IMR-90 (cell line): ENCODE measurements around the gene SLC15A3. TPM values are rescaled to one million over a fixed set of nuclear protein-coding genes. Genes with fewer than 3 reads are reported as not detected.

Source experiments
- ATAC-seq: fragments of 200-7000 bp; cut with Tn5 transposase; 2 replicates; pipeline ENCODE4 v1.9.1; 2020; ENCODE audit warnings: low read depth, mild to moderate bottlenecking, moderate library complexity
- BruUV-seq: library from RNA; stranded (reverse); fragments of 400-500 nt; replicated peaks from 2 replicates; lab custom pipeline; 2021; lab: Mats Ljungman, UMichigan
- CTCF ChIA-PET: fragments of 300-600 bp; formaldehyde crosslinking; extraction: SDS; loops from one replicate; lab custom pipeline; 2021; ENCODE audit warnings: antibody characterized with exemption; lab: Yijun Ruan, JAX
- POLR2A ChIA-PET: fragments of 300-600 bp; sonication (Branson Sonifier 250); formaldehyde crosslinking; loops from one replicate; lab custom pipeline; 2022; ENCODE audit warnings: antibody characterized with exemption; ENCODE audit not compliant: unreplicated experiment; lab: Charles Lee
- DNase-seq: peaks from one replicate; pipeline ENCODE4 v3.0.0; 2013
- H2AFZ ChIP-seq: replicated peaks from 2 replicates; pipeline ENCODE3; 2013; ENCODE audit warnings: low read length, mild to moderate bottlenecking; ENCODE audit not compliant: poor library complexity
- H2AK5ac ChIP-seq: 2 replicates; pipeline ENCODE4 v1.6.1; 2013; ENCODE audit warnings: low read depth, low read length, inconsistent platforms
- H2AK9ac ChIP-seq: replicated peaks from 2 replicates; pipeline ENCODE3; 2013; ENCODE audit warnings: mild to moderate bottlenecking, low read depth, low read length, moderate library complexity; ENCODE audit not compliant: poor library complexity
- H2BK120ac ChIP-seq: 2 replicates; pipeline ENCODE4 v1.6.1; 2013; ENCODE audit warnings: low read depth, low read length, inconsistent platforms
- H2BK15ac ChIP-seq: 3 replicates; pipeline ENCODE4 v1.6.1; 2013; ENCODE audit warnings: low read depth, low read length, inconsistent platforms
- H2BK20ac ChIP-seq: 2 replicates; pipeline ENCODE4 v1.6.1; 2013; ENCODE audit warnings: low read depth, mild to moderate bottlenecking, inconsistent platforms, low read length, moderate library complexity
- H2BK5ac ChIP-seq: 2 replicates; pipeline ENCODE4 v1.6.1; 2013; ENCODE audit warnings: mild to moderate bottlenecking, low read depth, low read length, inconsistent platforms; ENCODE audit not compliant: poor library complexity, severe bottlenecking
- H3K14ac ChIP-seq: replicated peaks from 2 replicates; pipeline ENCODE4 v1.6.1; 2013; ENCODE audit warnings: low read depth, low read length, inconsistent platforms
- H3K18ac ChIP-seq: 2 replicates; pipeline ENCODE4 v1.6.1; 2013; ENCODE audit warnings: low read depth, low read length, control low read depth
- H3K23ac ChIP-seq: 2 replicates; pipeline ENCODE4 v1.6.1; 2013; ENCODE audit warnings: low read depth, low read length, inconsistent platforms
- H3K27ac ChIP-seq: 2 replicates; pipeline ENCODE4 v1.5.1; 2013; ENCODE audit warnings: mild to moderate bottlenecking, control low read depth, low read length; ENCODE audit not compliant: insufficient read depth
- H3K27me3 ChIP-seq: 2 replicates; pipeline ENCODE4 v1.6.1; 2013; ENCODE audit warnings: low read length; ENCODE audit not compliant: control insufficient read depth, insufficient read depth
- H3K36me3 ChIP-seq: 2 replicates; pipeline ENCODE4 v1.6.1; 2013; ENCODE audit warnings: low read length, mixed read lengths; ENCODE audit not compliant: control insufficient read depth, insufficient read depth
- H3K4ac ChIP-seq: 2 replicates; pipeline ENCODE4 v1.6.1; 2013; ENCODE audit warnings: low read depth, low read length, inconsistent platforms
- H3K4me1 ChIP-seq: 2 replicates; pipeline ENCODE4 v1.6.1; 2013; ENCODE audit warnings: low read length, mixed read lengths; ENCODE audit not compliant: control insufficient read depth, insufficient read depth
- H3K4me2 ChIP-seq: 2 replicates; pipeline ENCODE4 v1.6.1; 2013; ENCODE audit warnings: low read depth, mild to moderate bottlenecking, control low read depth, low read length, moderate library complexity
- H3K4me3 ChIP-seq: 2 replicates; pipeline ENCODE4 v1.5.1; 2013; ENCODE audit warnings: low read depth, mild to moderate bottlenecking, control low read depth, low read length, moderate library complexity; ENCODE audit not compliant: insufficient read depth
- H3K56ac ChIP-seq: 2 replicates; pipeline ENCODE4 v1.6.1; 2013; ENCODE audit warnings: low read length, inconsistent platforms; ENCODE audit not compliant: insufficient read depth; ENCODE audit errors: extremely low read depth
- H3K79me1 ChIP-seq, 2 experiments: 2 replicates each; pipeline ENCODE4 v1.6.1; 2013; ENCODE audit warnings: low read length in 2 of 2, inconsistent platforms in 1 of 2, low read depth in 1 of 2
- H3K9ac ChIP-seq: 2 replicates; pipeline ENCODE4 v1.6.1; 2013; ENCODE audit warnings: low read depth, low read length, control low read depth
- H3K9me1 ChIP-seq: 2 replicates; pipeline ENCODE4 v1.6.1; 2013; ENCODE audit warnings: low read length, inconsistent platforms; ENCODE audit not compliant: insufficient read depth
- H3K9me3 ChIP-seq: 2 replicates; pipeline ENCODE4 v1.6.1; 2013; ENCODE audit warnings: low read length; ENCODE audit not compliant: control insufficient read depth, insufficient read depth
- H4K20me1 ChIP-seq: 2 replicates; pipeline ENCODE4 v1.6.1; 2013; ENCODE audit warnings: low read length, inconsistent platforms; ENCODE audit not compliant: insufficient read depth
- H4K5ac ChIP-seq: 2 replicates; pipeline ENCODE4 v1.6.1; 2013; ENCODE audit warnings: mild to moderate bottlenecking, low read depth, low read length, control low read depth
- H4K8ac ChIP-seq, 2 experiments: 2 replicates each; pipeline ENCODE4 v1.6.1; 2013; ENCODE audit warnings: low read depth in 2 of 2, low read length in 2 of 2, control low read depth in 1 of 2, inconsistent platforms in 1 of 2
- H4K91ac ChIP-seq: 2 replicates; pipeline ENCODE4 v1.6.1; 2013; ENCODE audit warnings: low read depth, low read length, inconsistent platforms; ENCODE audit not compliant: insufficient read depth
- BHLHE40 ChIP-seq: fragments of 150-350 bp; IDR thresholded peaks from 2 replicates; pipeline ENCODE4 v1.6.1; 2016; ENCODE audit warnings: mild to moderate bottlenecking, low read depth, low read length
- CEBPB ChIP-seq: IDR thresholded peaks from 2 replicates; pipeline ENCODE4 v1.6.1; 2012; ENCODE audit warnings: low read depth, low read length, improper control_type of control experiment
- CHD1 ChIP-seq: IDR thresholded peaks from 2 replicates; pipeline ENCODE4 v1.6.1; 2012; ENCODE audit warnings: low read depth, low read length, improper control_type of control experiment
- FOS ChIP-seq: fragments of 150-350 bp; IDR thresholded peaks from 2 replicates; pipeline ENCODE4 v1.6.1; 2016; ENCODE audit warnings: low read depth, low read length
- MAFK ChIP-seq: IDR thresholded peaks from 2 replicates; pipeline ENCODE4 v1.6.1; 2012; ENCODE audit warnings: low read depth, low read length, improper control_type of control experiment
- MAZ ChIP-seq: IDR thresholded peaks from 2 replicates; pipeline ENCODE4 v1.6.1; 2012; ENCODE audit warnings: low read depth, mild to moderate bottlenecking, low read length, improper control_type of control experiment, moderate library complexity, borderline replicate concordance
- MXI1 ChIP-seq: IDR thresholded peaks from 2 replicates; pipeline ENCODE4 v1.6.1; 2012; ENCODE audit warnings: low read depth, mild to moderate bottlenecking, low read length, moderate library complexity, borderline replicate concordance
- POLR2A ChIP-seq: IDR thresholded peaks from 2 replicates; pipeline ENCODE4 v1.6.1; 2012; ENCODE audit warnings: mild to moderate bottlenecking, low read depth, low read length
- RAD21 ChIP-seq: IDR thresholded peaks from 2 replicates; pipeline ENCODE4 v1.6.1; 2012; ENCODE audit warnings: low read length, improper control_type of control experiment
- RCOR1 ChIP-seq: IDR thresholded peaks from 2 replicates; pipeline ENCODE4 v1.6.1; 2012; ENCODE audit warnings: mild to moderate bottlenecking, low read length, improper control_type of control experiment; ENCODE audit not compliant: insufficient replicate concordance
- RFX5 ChIP-seq: IDR thresholded peaks from 2 replicates; pipeline ENCODE4 v1.8.0; 2012; ENCODE audit warnings: low read depth, mild to moderate bottlenecking, low read length, moderate library complexity
- SMC3 ChIP-seq: fragments of 150-350 bp; IDR thresholded peaks from 2 replicates; pipeline ENCODE4 v1.6.1; 2016; ENCODE audit warnings: low read depth, mild to moderate bottlenecking, antibody characterized with exemption, low read length, moderate library complexity
- WGBS, 2 experiments: methylation state at CpG; one replicate each; pipeline versions ENCODE4 v1.1.5 to v1.1.7; 2013; ENCODE audit warnings: missing lambda C conversion rate in 2 of 2; ENCODE audit not compliant: insufficient read length in 1 of 2; ENCODE audit errors: extremely low coverage in 2 of 2; 5-methylcytosine and 5-hydroxymethylcytosine counted together
- dilution Hi-C: fragments of 300-500 bp; cut with HindIII; formaldehyde crosslinking; loops from one replicate; pipeline ENCODE4 v1.14.3; 2018; ENCODE audit warnings: low sequenced_read_pairs; ENCODE audit not compliant: unreplicated experiment
- in situ Hi-C: fragments of 300-500 bp; cut with MboI; formaldehyde crosslinking; loops from 3 replicates; pipeline ENCODE4 v1.14.3; 2019; ENCODE audit warnings: low sequenced_read_pairs, inconsistent platforms, mixed read lengths
- intact Hi-C: fragments of 100-400 bp; cut with micrococcal nuclease; formaldehyde crosslinking; loops from 2 replicates; pipeline ENCODE4 v1.10.0; 2022
- polyA plus RNA-seq, 3 experiments: library from polyadenylated mRNA; depleted of rRNA; stranded (reverse); fragments of >200 nt; gene quantifications; 2 replicates each; pipeline ENCODE4 v1.2.3, GENCODE V29; 2012; ENCODE audit warnings: low replicate concordance in 1 of 3
- total RNA-seq: library from RNA; depleted of rRNA; stranded (reverse); fragments of >200 nt; gene quantifications from 2 replicates; pipeline ENCODE4 v1.2.3, GENCODE V29; 2012
- TF ChIP-seq, protein P1 (sequence below): fragments of 150-350 bp; IDR thresholded peaks from 2 replicates; pipeline ENCODE4 v1.6.1; 2017; ENCODE audit warnings: mild to moderate bottlenecking, antibody characterized with exemption, low read length, low read depth

Gene SLC15A3
- total and polyA plus RNA-seq, 2 of the 4 experiments (the other 2 are of a cell fraction): 3.2 to 4.4 TPM

DNA sequence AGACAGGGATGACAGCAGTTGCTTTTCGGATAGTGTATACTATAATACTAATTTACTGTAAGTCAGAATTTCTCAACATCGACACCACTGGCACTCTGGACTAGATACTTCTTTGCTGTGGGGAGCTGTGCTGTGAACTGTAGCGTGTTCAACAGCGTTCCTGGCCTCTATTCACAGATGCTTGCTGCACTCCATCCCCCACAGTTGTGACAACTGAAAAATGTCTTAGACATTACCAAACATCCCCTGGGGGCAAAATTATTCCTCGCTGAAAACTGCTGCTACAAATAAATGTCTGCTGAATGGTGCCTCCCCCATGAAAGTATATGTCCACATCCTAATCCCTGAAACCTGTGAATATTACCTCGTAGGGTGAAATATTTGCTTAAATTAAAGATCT lies 7.5 kb upstream of the SLC15A3 start:
- H3K4me1 ChIP-seq: no peaks in the 10 kb centered on the region
- dilution Hi-C loops (no loop called here), in situ Hi-C loops (no loop called here), intact Hi-C loops (no loop called here)
- H3K27me3 ChIP-seq: peaks cover 24% of the 10 kb centered on the region
- H2BK120ac ChIP-seq: no peak overlapping the region
- no peaks in the 10 kb centered on the region for H4K20me1 ChIP-seq
- H3K9me1 ChIP-seq: no peaks in the 10 kb centered on the region
- POLR2A ChIA-PET: no interaction called here
- DNase-seq: no peak
- no peak overlapping the region for H3K9ac ChIP-seq
- H4K91ac ChIP-seq: no peak overlapping the region
- no peak overlapping the region for H3K18ac ChIP-seq
- no peak overlapping the region for H3K23ac ChIP-seq
- H3K4me2 ChIP-seq: no peak overlapping the region
- H4K8ac ChIP-seq: no peak overlapping the region
- no peak overlapping the region for H3K4ac ChIP-seq
- WGBS, 2 experiments: no CpG with 5 or more reads among the region's 6 CpGs
- no peak overlapping the region for H3K27ac ChIP-seq
- CTCF ChIA-PET: no interaction called here
- H3K14ac ChIP-seq: no peak overlapping the region
- H2AFZ ChIP-seq: no peak overlapping the region
- no peak overlapping the region for H3K56ac ChIP-seq
- TF ChIP-seq, protein P1, sequence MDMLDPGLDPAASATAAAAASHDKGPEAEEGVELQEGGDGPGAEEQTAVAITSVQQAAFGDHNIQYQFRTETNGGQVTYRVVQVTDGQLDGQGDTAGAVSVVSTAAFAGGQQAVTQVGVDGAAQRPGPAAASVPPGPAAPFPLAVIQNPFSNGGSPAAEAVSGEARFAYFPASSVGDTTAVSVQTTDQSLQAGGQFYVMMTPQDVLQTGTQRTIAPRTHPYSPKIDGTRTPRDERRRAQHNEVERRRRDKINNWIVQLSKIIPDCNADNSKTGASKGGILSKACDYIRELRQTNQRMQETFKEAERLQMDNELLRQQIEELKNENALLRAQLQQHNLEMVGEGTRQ: no peak
- TF ChIP-seq POLR2A (no peak), RAD21 (no peak), MAFK (no peak), MAZ (no peak), BHLHE40 (no peak), RCOR1 (no peak), SMC3 (no peak), CEBPB (no peak), MXI1 (no peak), CHD1 (no peak), FOS (no peak), RFX5 (no peak)
- no peak overlapping the region for H2BK15ac ChIP-seq
- no peak overlapping the region for H3K4me3 ChIP-seq
- H2BK20ac ChIP-seq: no peak overlapping the region
- no peak overlapping the region for H4K5ac ChIP-seq
- H2AK9ac ChIP-seq: no peak overlapping the region
- H2AK5ac ChIP-seq: no peak overlapping the region
- no TSS peak for BruUV-seq
- H3K36me3 ChIP-seq: no peaks in the 10 kb centered on the region
- no peak; the same call in 1 of the 2 replicates for ATAC-seq
- peaks cover 1% of the 10 kb centered on the region; the same call in 1 of the 2 replicates for H3K9me3 ChIP-seq
- H2BK5ac ChIP-seq: no peak overlapping the region
- H3K79me1 ChIP-seq: no peaks in the 10 kb centered on the region
